Right forelimb (tissue), 1 donor: Measurements from ENCODE around the gene CCDC85B.

ENCODE experiments used
- DNase-seq: peaks from one replicate; pipeline ENCODE4 v3.0.0-alpha.2; 2018

Gene CCDC85B

DNA sequence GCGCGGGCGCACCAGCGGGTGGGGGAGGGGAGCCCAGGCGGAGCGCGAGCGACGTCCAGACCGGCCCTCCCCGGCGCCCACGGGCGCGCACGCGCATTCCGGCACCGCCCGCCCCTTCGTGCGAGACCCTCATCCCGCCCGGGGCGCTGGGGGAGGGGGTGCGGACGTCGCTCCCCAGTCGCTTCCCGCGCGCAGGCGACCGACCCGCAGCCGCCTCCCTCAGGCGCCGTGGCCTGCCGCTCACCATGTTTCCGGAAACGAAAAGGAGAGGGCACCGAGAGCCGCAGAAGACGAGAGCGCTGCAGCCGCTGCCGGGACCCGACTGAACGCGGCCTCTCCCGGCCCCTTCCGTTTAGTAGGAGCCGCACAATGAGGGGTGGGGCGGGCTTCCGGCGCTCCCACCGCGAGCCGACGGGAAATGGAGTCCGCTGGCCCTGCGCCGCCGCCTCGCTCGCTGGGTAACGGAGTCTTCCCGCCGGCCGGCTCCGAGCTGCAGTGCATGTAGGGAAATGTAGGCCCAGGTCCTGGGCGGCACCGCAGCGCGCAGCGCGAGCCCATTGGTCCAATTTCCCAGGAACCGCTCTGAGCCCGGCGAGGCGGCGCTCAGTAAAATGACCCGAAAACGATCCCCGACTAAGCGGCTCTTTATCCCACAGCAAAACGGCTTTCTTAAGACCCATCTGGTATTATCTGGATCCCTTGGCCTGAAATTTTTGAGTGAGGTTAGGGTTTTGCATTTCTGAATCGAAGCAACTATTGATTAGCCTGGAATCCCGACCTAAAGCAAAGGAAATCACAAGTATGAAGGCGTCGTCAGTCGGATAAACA is 32.4 kb upstream of the CCDC85B start, which contains the start of gene CFL1:
Gene CFL1, minus strand, starts transcription at position 328 of the 828 bp plus-strand sequence. Its CDS starts 81 bp downstream, at position 247.
- peak; percentile 99 for DNase-seq

DNA sequence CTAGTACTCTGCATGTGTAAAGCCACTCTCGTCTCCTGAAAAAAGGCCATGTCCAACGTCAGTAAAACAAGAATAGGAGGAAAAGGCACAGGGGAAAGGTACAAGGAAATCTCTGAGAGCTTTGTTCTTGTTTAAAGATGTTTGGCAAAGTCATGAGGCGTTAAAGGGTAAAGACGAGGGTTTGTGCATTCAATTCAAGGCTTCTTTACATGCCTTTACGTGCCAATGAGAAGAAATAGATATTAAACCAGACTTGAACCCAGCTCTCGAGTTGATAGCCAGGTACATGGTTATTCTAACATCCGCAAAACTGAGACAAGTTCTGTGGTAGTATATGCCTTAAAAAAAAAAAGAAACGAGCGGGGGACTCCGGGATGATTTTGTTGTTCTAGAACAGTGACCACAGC is 31.8 kb upstream of the CCDC85B start:
- no peak for DNase-seq

DNA sequence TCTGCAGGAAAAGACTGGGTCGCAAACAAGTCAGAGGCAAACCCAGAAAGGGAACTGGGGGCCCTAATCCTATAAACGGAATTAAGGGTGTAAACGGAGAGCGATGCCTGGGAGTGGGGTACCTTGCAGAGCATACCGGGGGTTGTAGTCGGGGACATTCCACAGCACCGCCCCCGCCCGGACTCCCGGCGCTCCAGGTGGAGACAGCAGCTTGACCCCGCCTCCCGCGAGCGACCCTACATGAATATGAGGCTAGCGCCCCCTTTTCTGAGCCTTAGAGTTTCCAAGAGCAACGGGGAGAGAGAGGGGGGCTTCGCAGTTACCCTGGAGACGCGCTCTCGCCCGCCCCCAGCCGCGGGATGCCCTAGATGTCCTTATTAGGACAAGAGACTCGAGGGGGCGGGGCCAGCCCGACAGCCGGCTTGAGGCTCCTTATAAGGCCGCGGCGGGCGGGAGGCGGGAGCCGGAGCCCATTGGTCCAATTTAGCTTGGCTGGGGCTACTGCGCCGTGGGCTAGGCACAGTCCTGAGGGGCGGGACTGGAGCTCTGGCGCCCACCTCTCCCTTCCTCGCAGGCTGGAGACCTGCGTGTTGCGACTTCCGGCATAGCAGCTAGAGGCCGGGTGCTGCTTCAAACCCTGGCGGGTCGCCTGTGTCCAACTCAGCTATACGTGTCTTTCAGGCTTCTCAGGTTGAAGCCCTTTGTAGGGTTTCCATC is 31.2 kb upstream of the CCDC85B start:
- DNase-seq: peak; percentile 96

DNA sequence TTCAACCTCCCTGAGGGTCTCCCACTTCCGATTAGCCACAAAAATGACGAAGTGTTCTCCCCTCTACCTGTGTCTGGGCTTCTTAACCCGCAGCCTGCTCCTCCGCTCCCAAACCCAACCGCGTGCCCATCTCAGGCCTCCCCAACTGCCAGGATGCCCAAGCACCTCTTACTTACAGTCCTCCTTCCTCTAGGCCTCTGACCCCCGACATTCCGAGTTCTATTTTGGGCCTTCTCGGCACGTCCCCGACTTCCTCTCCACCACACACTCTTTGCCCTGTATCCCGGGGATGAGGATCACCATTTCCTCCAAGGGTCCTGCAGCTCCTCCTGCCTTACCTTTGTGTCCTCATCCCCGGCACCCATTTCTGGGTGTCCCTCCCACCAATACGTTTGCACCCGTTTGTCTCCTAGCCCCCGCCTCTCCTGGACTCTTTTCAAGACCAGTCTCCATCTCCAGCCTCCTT is 30.6 kb upstream of the CCDC85B start:
- no peak for DNase-seq

DNA sequence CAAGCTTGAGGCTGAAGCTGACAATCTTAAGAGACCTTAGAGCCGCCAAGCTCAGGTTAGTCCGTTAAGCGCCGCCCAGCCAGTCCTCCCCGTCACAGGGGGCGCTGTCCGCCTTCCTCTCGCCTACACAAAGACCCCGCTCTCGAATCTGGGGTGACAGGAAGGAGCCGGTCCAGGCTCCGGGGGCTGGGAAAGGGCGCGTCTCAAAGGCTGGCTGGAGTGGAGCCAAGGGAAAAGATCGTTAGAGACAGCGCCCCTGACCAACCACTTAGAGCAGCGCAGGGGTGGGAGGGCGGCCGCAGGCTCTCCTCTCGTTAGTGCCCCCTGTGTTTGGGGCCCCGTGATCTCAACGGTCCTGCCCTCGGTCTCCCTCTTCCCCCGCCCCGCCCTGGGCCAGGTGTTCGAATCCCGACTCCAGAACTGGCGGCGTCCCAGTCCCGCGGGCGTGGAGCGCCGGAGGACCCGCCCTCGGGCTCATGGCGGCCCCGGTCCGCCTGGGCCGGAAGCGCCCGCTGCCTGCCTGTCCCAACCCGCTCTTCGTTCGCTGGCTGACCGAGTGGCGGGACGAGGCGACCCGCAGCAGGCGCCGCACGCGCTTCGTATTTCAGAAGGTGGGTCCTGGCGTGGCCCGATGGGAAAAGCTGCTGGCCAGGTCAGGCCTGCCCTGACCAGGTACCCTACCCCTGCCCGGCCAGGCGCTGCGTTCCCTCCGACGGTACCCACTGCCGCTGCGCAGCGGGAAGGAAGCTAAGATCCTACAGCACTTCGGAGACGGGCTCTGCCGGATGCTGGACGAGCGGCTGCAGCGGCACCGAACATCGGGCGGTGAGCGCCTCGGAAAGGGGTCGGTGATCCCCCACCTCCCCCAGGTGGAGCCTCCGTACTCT is 30.0 kb upstream of the CCDC85B start, which contains the start of gene MUS81:
Gene MUS81, plus strand, starts transcription at position 156 of the 887 bp plus-strand sequence. Its CDS starts 321 bp downstream, at position 477.
- DNase-seq: peak; percentile 99

DNA sequence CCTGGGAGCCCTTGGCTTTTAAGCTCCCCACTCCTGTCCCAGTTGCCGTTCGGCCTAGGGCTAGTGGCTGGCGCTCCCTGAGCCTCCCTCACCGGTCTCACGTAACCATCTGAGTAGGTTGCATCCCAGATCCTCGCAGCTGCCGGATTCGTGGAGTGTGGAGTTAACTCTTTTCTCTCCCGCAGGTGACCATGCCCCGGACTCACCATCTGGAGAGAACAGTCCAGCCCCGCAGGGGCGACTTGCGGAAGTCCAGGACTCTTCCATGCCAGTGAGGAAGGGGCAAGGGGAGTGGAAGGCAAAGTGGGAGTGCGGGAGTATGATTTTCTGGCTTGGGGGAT is 29.3 kb upstream of the CCDC85B start:
- DNase-seq: no peak

DNA sequence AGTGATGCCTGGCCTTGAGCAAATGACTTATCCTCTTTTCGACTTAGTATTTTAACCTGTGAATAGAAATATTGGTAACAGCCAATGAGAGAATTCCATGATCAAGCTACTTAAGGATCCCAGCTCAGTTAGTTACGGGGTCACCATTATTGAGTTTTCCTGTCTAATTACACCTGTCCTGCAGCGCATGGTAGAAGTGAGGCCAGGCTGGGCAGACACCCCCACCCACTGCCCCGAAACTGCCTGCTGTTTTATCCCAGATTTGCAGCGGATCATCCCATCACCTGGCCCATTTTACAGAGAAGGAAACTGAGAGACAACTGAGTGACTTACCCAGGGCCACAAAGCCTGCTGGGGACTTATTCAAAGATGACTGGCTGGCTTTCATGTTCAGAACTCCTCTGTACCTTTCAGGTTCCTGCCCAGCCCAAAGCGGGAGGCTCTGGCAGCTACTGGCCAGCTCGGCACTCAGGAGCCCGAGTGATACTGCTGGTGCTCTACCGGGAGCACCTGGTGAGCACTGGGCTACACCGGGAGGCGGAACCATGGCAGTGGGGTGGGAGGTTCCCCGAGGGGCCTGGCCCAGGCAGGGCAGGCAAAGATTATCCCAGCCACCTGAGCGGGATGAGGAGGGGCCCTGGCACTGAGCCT is 28.8 kb upstream of the CCDC85B start:
- no peak for DNase-seq

DNA sequence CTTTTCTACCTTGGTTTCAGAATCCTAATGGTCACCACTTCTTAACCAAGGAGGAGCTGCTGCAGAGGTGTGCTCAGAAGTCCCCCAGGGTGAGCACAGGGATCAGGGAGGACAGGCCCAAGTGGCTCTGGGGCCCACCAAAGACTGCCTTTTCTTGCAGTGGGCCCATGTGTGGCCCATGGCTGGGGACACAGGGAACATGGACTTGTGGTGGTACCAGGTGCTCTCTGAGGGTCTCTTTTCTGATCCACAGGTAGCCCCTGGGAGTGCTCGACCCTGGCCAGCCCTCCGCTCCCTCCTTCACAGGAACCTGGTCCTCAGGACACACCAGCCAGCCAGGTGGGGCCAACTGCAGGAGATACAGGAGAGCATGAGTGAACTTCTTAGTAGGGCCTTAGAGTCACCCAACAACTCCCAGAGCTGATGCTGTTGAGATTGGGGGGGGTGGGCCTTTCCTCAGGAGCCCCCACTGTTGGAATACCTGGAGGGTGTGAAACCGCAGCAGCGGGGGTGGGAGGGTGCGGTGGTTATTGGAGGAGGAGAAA is 28.2 kb upstream of the CCDC85B start:
- no peak for DNase-seq

DNA sequence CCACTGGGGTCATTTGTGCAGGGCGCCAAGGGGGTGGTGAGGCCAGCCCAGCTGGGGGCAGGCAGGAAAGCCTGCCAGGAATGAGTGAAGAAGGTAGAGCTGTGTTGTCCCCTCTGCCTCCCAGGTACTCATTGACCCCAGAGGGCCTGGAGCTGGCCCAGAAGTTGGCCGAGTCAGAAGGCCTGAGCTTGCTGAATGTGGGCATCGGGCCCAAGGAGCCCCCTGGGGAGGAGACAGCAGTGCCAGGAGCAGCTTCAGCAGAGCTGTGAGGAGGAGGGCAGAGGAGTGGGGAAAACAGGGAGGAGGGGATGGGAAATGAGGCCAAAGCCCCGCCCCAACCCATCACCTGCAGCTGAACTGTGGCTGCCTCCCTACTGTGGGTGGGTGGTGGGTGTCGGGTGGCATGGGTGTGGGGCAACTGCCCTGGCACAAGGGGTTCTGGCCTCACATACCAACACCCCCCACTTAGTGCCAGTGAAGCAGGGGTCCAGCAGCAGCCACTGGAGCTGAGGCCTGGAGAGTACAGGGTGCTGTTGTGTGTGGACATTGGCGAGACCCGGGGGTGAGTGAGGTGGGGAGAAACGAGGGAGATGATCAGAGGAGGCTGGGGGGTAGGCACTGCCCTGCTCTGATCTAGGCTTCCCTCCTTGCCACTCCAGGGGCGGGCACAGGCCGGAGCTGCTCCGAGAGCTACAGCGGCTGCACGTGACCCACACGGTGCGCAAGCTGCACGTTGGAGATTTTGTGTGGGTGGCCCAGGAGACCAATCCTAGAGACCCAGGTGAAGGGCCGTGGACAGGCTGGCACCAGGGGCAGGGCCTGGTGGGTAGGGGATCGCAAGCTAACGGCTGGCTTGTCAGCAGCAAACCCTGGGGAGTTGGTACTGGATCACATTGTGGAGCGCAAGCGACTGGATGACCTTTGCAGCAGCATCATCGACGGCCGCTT is 27.3 kb upstream of the CCDC85B start:
- peak; percentile 47 for DNase-seq

DNA sequence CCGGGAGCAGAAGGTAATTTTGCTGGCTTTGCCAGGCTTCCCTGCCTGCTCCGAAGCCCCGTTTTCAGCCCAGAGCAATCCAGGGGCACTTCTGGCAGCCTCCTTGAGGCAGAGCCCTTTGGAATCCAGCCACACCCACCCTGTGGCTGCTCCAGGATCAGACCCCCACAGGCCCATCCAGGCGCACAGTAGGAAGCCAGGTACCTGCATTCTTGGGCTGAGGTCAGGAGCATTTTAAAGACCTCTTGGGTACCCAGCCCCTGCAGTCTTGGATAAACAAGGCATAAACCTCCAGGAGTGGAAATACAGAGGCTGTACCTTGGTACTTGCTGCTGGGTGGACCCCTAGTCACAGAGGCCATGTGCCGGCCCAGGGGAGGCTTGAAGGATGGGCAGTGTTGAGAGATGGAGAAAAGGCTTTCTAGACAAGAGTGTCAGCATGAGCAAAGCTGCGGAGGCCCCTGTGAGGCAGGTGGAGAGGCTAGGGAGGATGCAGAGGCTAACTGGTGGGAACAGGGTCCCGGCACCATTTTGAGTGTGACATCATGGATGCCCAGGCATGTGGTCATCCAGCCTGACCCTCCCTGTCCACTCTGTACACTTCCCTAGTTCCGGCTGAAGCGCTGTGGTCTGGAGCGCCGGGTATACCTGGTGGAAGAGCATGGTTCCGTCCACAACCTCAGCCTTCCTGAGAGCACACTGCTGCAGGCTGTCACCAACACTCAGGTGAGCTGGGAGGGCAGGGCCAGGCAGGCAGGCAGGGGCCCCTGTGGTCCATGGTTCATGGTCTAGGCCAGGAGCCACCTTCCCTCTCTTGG is 26.4 kb upstream of the CCDC85B start:
- peak; percentile 46 for DNase-seq

DNA sequence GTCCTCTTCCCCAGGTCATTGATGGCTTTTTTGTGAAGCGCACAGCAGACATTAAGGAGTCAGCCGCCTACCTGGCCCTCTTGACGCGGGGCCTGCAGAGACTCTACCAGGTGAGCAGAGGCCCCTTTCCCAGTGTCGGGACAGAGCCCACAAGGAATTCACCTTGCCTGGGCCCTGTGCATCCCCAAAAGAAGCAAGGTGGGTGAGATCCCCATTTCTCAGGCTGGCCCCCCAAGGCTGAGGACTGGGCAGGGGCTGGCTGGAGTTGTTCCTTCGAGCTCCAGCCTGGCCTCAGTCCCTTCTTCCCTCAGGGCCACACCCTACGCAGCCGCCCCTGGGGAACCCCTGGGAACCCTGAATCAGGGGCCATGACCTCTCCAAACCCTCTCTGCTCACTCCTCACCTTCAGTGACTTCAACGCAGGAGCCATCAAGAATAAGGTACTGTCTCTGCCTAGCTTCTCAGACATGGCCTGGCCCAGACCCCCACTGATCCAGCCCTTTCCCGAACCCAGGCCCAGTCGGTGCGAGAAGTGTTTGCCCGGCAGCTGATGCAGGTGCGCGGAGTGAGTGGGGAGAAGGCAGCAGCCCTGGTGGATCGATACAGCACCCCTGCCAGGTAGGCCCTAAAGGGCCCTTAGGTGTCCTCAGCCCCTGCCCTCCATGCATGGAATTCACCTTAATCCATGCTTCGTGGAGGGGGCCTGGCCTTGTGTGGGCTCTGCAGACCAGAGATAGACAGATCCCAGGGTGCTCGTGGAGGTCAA is 25.6 kb upstream of the CCDC85B start:
- peak; percentile 45 for DNase-seq

DNA sequence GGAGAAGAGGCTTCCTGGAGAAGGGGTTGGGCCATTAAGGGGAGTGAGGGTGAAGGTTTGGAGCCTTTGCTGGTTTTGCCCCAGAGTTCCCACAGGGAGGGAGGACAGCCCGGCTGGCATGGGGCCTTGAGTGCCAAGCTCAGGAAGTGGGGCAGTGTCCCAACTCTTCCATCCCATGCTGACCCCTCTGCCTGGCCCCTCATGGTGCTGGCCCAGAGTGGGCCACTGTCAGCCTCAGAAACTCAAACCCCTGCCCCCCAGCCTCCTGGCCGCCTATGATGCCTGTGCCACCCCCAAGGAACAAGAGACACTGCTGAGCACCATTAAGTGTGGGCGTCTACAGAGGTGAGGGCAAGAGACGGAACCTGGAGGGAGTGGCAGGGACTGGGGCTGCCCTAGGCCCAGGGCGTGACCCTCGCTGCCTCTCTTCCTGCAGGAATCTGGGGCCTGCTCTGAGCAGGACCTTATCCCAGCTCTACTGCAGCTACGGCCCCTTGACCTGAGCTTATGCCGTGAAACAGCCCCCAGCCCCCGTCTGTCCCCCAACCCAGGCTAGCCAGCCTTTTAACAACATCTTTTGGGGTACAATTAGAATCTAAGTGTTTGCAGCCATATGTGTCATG is 24.8 kb upstream of the CCDC85B start:
- peak; percentile 39 for DNase-seq

DNA sequence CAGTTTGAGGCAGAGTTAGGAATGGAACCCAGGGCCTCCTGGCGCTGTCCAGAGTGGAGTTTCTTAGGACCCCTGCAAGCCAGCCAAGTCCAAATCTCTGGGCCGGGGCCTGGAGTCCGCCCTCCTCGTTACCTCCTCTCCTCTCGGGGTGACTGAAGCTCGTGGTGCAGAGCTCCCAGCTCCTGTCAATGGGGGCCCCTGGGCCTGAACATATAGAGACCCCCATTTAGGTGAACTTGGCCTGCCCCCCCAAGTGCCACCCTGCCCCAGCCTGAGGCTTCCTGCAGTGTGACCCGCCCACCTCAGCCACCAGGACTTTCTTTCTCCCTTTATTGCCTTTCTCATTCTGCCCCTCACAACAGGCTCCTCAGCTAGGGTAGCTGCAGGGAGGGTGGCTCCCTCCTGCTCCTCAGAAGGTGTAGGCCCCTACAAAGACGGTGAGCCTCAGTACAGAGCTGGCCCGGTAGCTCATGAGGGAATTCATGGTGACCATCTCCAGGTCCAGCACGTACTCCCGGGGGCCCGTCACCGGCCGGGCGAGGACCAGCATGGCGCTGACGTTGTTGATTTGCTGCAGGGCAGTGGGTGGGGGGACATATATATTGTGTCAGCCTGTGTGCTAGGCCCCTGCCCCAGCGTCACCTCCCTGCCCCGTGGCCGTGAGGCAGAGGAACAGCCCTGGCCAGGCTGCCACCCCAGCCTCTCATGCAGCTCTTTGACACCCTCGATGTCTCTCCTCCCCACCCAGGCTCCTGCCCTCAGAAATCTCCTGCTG is 23.8 kb upstream of the CCDC85B start:
- peak; percentile 38 for DNase-seq

DNA sequence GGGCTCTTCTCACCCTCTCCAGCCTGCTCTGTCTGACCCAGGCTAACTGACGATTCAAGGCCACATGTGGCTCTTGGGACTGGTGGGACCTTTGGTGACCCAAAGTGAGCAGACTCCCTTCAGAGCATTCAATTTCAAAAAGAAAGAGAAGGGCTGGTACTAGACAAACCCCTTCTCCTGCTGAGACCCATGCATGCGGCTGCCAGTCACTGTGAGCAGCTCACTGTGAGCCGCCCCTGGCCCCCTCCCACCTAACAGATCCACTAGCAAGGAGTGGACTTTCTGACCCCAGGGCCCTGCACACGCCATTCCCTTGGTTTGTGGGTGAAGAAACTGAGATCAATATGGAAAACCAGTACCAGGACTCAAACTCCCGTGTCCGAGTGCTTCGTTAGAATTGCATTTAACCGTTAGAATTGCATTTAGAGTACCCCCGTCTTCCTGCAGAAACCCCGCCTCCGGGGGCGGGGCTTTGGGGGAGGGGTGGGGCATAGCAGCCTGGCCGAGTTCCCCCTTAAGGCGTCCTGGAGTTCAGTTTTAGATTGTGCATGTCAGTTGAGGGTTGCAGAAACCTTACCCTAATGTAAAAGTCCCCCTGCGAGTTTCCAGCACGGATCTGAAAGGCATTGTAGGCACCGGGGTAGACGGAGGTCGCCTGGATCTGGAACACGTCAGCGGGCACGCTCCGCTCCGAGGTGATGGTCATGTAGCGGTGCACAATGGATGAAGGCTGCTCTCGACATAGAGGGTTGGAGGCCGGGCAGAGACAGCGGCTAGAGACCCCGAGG is 23.0 kb upstream of the CCDC85B start:
- DNase-seq: peak; percentile 58

DNA sequence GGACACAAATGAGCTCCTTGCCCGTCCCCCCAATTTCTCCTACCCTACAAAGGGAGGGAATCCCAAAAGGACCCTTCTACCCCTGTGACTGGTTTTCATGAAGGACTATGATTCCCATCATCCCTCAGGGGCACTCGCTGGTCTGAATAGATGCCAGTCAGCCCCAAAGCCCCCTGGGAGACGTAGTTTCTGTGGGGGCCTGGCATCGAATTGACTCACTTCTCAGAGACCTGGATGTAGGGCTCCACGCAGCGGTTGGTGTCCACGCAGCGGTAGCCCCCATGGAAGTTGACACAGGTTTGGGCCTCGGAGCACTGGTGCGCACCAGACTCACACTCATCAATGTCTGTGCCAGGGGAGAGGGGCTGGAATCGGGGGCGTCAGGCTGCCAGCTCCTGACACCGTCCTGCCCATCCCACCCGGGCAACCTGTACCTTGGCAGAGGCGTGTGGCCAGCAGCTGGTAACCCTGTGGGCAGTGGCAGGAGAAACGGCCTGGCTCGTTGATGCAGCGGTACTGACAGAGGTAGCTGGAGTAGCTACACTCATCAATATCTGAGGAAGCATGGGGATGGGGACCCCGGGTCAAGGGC is 22.3 kb upstream of the CCDC85B start:
- DNase-seq: peak; percentile 45

DNA sequence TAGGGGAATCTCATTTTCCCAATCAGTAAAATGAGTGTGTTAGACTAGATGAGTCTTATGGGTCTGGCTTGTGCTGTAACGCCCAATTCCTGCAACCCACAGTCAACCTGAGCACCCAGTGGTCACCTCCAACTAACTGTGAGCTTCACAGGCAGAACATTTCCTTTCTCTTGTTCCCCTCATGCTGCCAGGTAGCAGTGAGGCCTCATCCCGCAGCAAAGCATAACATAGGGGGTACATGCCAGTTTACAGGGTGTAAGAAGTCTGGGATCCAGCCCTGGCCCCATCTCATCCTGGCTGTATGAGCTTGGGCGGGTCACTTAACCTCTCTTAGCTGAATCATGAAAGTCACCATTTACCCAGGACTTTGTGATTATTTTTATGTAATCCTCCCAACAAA is 21.6 kb upstream of the CCDC85B start:
- no peak for DNase-seq
